Stimulated activated CD4-positive, alpha-beta T cell treated with anti-CD3 and anti-CD28 coated beads, TNF-alpha, amount 100 ng/mL, for 1 hour (primary cell): ENCODE measurements around the gene RPS3A.
"Not testable (repeated sequence)": the region's sequence is repeated elsewhere in the genome, so short reads cannot be mapped to it uniquely, and the experiment has no call there.

Experiments used
- DNase-seq, 3 donors: peaks; one replicate each; pipeline ENCODE4 v3.0.0-alpha.2; 2020; ENCODE audit warnings: low read depth in 3 of 3, low spot score in 1 of 3

The RPS3A gene

DNA sequence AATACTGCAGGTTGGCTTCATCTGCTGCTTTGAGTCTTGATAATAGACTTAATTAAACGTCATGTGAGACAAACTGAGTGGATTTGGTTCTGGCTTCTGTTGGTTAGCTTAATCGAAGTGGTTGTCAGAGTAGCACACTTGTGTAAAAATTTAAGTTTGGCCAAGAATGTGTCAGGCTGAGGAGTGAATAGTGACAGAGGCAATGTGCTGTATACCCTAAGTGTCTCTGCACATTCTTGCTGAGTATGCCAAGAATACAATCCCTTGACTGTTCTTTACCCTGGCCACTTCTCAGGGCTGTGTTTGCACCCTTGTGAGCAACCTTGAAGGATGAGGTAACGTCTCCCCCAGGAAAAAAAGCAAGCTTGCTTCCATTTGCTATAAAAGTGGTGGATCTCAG is 14.9 kb downstream of the RPS3A start:
- DNase-seq: no peak

GRCh38 chr4:151114986-151115385 is 15.6 kb downstream of the RPS3A start:
- DNase-seq: no peak

- no peak for DNase-seq
Observed at GRCh38 chr4:151117371-151117962, 18.0 kb downstream of the RPS3A start.

- DNase-seq: no peak
Observed at GRCh38 chr4:151129796-151130195, 30.4 kb downstream of the RPS3A start.

DNA sequence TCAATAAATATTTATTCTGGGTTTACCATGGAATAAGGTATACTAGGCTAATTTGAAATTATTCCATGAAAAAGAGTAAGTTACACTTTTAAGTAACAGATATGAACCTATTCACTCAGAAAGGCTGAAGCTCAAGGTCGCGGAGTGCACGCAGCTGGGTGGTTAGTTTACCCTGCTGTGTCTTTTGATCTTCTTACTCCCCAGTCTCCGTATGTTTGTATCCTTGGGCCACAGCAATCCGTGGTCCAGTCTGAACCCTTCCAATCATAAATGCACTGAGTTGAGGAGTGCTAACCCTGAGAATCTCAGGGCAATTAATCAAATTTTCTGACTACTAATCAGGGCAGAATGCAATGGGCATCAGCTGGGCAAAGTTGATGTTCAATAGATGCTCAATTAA is 33.9 kb downstream of the RPS3A start:
- no peak for DNase-seq

DNA sequence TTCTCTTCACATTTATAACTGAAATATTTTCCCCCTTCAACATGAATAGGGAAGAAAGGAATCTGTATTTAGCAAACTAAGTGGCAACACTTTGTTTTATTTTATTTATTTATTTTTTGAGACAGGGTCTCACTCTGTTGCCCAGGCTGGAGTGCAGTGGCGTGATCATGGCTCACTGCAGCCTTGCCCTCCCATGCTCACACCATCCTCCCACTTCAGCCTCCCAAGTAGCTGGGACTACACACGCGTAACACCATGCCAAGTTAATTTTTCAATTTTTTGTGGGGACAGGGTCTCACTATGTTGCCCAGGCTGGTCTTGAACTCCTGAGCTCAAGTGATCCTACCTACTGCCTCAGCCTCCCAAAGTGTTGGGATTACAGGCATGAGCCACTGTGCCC is 36.6 kb downstream of the RPS3A start:
- DNase-seq: not testable (repeated sequence)

GRCh38 chr4:151139814-151140213 is 40.4 kb downstream of the RPS3A start:
- no peak for DNase-seq

DNA sequence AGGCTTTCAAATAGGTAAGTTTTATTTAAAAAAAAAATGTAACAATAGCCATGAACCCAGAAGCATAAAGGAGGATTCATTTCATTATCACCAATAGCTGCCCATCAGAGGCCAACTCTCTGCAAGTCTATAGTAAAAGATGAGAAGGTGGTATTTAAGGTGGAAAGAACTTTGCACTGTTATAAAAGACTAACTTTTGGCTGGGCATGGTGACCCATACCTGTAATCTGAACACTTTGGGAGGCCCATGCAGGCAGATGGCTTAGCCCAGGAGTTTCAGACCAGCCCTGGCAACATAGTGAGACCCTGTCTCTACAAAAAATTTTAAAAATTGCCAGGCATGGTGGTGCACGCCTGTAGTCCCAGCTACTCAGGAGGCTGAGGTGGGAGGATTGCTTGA is 43.3 kb downstream of the RPS3A start:
- no peak for DNase-seq

- no peak for DNase-seq
Observed at GRCh38 chr4:151143162-151143561, 43.7 kb downstream of the RPS3A start.

DNA sequence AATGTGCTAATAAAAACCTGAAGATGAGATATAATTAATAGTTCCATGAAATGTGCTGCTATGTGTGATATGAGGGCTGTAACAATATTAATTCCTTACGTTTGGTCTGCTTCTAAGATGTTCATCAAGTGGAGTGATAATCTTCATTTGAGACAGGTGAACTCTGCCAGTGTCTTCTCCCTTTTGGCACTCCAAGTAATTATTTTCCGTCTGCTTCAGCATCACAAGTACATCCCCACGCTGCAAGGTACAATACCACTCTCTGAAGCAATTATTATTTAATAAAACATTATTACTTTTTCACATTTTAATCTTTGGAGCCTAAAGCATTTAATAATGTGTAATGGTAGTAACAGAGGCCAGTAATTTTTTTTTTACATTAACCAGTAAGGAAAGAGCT is 44.4 kb downstream of the RPS3A start:
- DNase-seq: no peak

GRCh38 chr4:151144329-151145072 is 45.1 kb downstream of the RPS3A start:
- DNase-seq: no peak

GRCh38 chr4:151147000-151147399 is 47.6 kb downstream of the RPS3A start:
- no peak for DNase-seq

GRCh38 chr4:151148261-151148660 is 48.8 kb downstream of the RPS3A start:
- no peak for DNase-seq

- DNase-seq: no peak
Observed at GRCh38 chr4:151150821-151151580, 51.6 kb downstream of the RPS3A start.

DNA sequence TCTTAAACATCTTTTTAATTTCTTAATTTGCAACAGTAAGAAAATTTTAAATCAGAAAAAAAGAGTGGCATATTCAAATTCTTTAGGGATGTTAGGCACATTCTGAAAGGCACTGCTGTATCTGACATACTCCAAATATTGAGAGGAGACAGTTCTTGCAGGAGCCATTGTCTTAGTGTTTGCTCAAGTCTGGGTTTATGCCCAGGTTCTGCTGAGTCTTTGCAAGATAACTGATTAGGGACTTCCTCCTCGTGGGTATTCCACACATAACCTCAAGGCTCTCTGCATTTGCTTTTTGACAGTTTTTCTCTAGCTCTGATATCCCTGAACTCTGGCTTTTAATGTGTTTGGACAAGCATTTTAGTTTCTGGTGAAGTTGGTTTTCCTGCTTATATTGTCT is 52.6 kb downstream of the RPS3A start:
- no peak for DNase-seq

DNA sequence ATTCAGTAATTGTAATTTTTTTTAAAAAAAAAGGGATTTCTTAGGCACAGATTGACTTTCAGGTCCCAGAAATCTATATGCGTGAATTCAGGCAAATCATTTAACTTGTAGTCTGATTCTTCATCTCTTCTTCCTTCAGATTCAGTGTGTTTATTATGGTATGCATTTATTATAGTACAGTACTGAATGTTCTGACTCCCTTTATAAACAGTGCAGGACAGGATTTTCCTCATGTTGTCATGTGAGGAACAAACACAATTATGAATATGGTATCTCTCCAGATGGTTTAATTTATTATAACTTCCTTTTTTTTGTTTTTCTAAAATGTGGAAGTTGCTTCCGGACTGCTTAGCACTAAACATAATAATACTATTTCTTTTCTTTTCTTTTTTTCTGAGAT is 54.2 kb downstream of the RPS3A start:
- DNase-seq: no peak
